Measurements from ENCODE around the gene CHST15. TPM values are rescaled to one million over a fixed set of nuclear protein-coding genes. Genes with fewer than 3 reads are reported as not detected.

Gene CHST15
- total and polyA plus RNA-seq, 2 of the 8 experiments (the other 6 are each of a cell fraction or from before 2014, with no cell fraction given), result 8.8 to 9.1 TPM

DNA sequence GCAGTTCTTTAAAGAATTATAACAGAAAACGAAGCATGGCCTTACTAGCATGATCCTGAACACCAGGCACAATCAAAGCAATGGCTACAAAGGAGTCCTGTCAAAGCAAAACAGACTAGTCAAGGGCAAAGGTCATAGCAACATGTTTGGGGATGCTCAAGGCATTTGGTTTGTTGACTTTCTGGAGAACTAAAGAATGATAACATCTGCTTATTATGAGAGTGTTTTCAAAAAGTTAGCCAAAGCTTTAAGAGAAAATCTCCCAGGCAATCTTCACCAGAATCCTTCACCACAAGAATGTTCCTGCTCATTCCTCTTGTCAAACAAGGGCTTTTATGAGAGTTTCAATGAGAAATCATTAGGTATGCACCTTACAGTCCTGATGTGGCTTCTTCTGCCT lies 106.7 kb downstream of the CHST15 start:
- Histone ChIP-seq H3K18ac (ENCODE audit: extremely low read depth, low read length) (no peak overlapping the region), H4K20me1 (replicated peaks in 1 of 2; ENCODE audit: control insufficient read depth in 1 of 2, insufficient read depth in 2 of 2, low read length in 2 of 2) (no peaks in the 10 kb centered on the region), H3K4me3 (ENCODE audit: extremely low read depth in 1 of 4, insufficient read depth in 2 of 4, low read depth in 3 of 4, low read length in 4 of 4) (no peak overlapping the region), H3K9ac (replicated peaks in 1 of 4; ENCODE audit: extremely low read depth in 1 of 4, low read depth in 3 of 4, low read length in 3 of 4) (no peak overlapping the region), H3K27ac (ENCODE audit: low read depth, low read length) (no peak overlapping the region), H4K8ac (ENCODE audit: extremely low read depth, insufficient read depth, low read length) (no peak overlapping the region), H3K4ac (replicated peaks; ENCODE audit: insufficient read length, low read depth, low read length) (no peak overlapping the region), H4K91ac (replicated peaks; ENCODE audit: insufficient read length, low read length) (no peak overlapping the region), H3K79me2 (ENCODE audit: control insufficient read depth in 1 of 2, insufficient read depth in 2 of 2, low read length in 2 of 2) (no peaks in the 10 kb centered on the region), H3K36me3 (ENCODE audit: control insufficient read depth in 2 of 4, insufficient read depth in 4 of 4, low read length in 3 of 4) (no peaks in the 10 kb centered on the region), H3K23ac (ENCODE audit: insufficient read length) (no peak overlapping the region), H2BK20ac (ENCODE audit: low read length) (no peak overlapping the region), H2BK120ac (replicated peaks; ENCODE audit: low read depth, low read length) (no peak overlapping the region), H2BK12ac (ENCODE audit: low read depth, low read length) (no peak overlapping the region), H3K56ac (replicated peaks; ENCODE audit: insufficient read length, low read depth, low read length) (no peak overlapping the region), H3K4me1 (replicated peaks in 1 of 4; ENCODE audit: control insufficient read depth in 3 of 4, insufficient read depth in 4 of 4, low read length in 3 of 4) (no peaks in the 10 kb centered on the region), H3K27me3 (replicated peaks in 1 of 4; ENCODE audit: control insufficient read depth in 3 of 4, extremely low read depth in 1 of 4, insufficient read depth in 3 of 4, low read length in 3 of 4) (no peaks in the 10 kb centered on the region; a peak in 1 of 7 replicates), H3K4me2 (ENCODE audit: insufficient read depth in 1 of 2, low read depth in 2 of 2, low read length in 2 of 2) (no peak overlapping the region), H3K9me3 (ENCODE audit: insufficient read depth in 2 of 2, low read depth in 1 of 2, low read length in 1 of 2) (no peaks in the 10 kb centered on the region), H4K5ac (ENCODE audit: insufficient read length, low read depth, low read length) (no peak overlapping the region), H3K14ac (ENCODE audit: insufficient read length) (no peak overlapping the region), H2BK5ac (ENCODE audit: low read depth, low read length) (no peak overlapping the region), H3K79me1 (ENCODE audit: low read depth, low read length) (no peaks in the 10 kb centered on the region), H2AFZ (ENCODE audit: low read length) (no peak overlapping the region), H3K23me2 (ENCODE audit: low read depth, low read length) (no peaks in the 10 kb centered on the region), H2AK5ac (ENCODE audit: low read depth, low read length) (no peak overlapping the region), H2BK15ac (ENCODE audit: low read length) (no peak overlapping the region)
- FAIRE-seq, result peak; percentile 42
- ChIA-PET POLR2A (ENCODE audit: partially characterized antibody) (interaction anchor here (1.2 kb wide), 1 partner anchor 12 kb away, joined by 3 read pairs; no protein-coding TSS in a partner anchor), CTCF (ENCODE audit: partially characterized antibody) (interaction anchor here (1.5 to 1.6 kb wide), 2 partner anchors 8 to 13 kb away, joined by 3 to 4 read pairs; no protein-coding TSS in a partner anchor)
- no peak for DNase-seq (ENCODE audit: low read depth in 1 of 2, low spot score in 2 of 2)
- 40% methylated on average over 1 of the region's 1 CpG; no CpG with 5 or more reads in 1 of the 2 experiments for WGBS, 2 experiments (ENCODE audit: extremely low coverage in 1 of 2, insufficient coverage in 1 of 2, insufficient read length in 1 of 2, insufficient replicate concordance in 2 of 2, low coverage in 1 of 2, low lambda C conversion rate in 2 of 2, missing lambda C conversion rate in 1 of 2)
- TF ChIP-seq CTBP2 (IDR thresholded peaks at IDR 0.05; ENCODE audit: borderline replicate concordance, insufficient read depth, insufficient read length, low read length) (no peak), CREB1 (IDR thresholded peaks at IDR 0.05) (no peak), HDAC2 (IDR thresholded peaks at IDR 0.05; ENCODE audit: borderline replicate concordance in 1 of 2, low read depth in 2 of 2, low read length in 2 of 2) (no peak), POU5F1 (IDR thresholded peaks at IDR 0.05; ENCODE audit: low read depth, low read length) (no peak), SIN3A (conservative IDR thresholded peaks at IDR 0.05 in 1 of 2, IDR thresholded peaks at IDR 0.05 in 1 of 2; ENCODE audit: low read depth in 1 of 2, low read length in 2 of 2) (no peak), CEBPB (IDR thresholded peaks at IDR 0.05; ENCODE audit: low read depth, low read length) (no peak), TBP (IDR thresholded peaks at IDR 0.05; ENCODE audit: low read depth, low read length) (no peak), CBX8 (IDR thresholded peaks at IDR 0.05; ENCODE audit: borderline replicate concordance, low read depth, low read length) (no peak), GABPA (IDR thresholded peaks at IDR 0.05; ENCODE audit: borderline replicate concordance, insufficient read depth, low read length) (no peak)
- TF ChIP-seq, protein P1, sequence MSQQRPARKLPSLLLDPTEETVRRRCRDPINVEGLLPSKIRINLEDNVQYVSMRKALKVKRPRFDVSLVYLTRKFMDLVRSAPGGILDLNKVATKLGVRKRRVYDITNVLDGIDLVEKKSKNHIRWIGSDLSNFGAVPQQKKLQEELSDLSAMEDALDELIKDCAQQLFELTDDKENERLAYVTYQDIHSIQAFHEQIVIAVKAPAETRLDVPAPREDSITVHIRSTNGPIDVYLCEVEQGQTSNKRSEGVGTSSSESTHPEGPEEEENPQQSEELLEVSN (IDR thresholded peaks at IDR 0.05), result no peak
- TF ChIP-seq, protein P2, sequence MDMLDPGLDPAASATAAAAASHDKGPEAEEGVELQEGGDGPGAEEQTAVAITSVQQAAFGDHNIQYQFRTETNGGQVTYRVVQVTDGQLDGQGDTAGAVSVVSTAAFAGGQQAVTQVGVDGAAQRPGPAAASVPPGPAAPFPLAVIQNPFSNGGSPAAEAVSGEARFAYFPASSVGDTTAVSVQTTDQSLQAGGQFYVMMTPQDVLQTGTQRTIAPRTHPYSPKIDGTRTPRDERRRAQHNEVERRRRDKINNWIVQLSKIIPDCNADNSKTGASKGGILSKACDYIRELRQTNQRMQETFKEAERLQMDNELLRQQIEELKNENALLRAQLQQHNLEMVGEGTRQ (IDR thresholded peaks at IDR 0.05; ENCODE audit: low read length), result no peak
